ENCODE data around the gene MAPRE2.

DNA sequence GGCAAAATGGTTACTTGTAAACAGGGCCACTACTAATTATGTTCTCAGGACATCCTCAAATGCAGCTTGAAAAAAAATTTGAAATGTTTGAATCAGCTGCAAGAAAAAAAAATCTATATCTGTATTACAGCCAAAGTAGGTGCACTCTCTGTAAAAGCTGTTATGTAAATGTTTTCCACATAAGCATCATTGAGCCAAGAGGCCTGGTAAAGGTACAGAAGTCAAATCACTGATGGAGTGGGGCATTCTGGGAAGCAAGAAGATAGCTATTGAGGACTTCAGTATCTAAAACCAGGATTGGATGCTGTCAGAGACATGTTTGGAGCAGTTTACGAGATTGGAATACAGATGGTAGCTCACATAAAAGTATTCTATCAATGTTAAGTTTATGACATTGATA, 80.3 kb downstream of the MAPRE2 start:
- TF ChIP-seq, protein P1, sequence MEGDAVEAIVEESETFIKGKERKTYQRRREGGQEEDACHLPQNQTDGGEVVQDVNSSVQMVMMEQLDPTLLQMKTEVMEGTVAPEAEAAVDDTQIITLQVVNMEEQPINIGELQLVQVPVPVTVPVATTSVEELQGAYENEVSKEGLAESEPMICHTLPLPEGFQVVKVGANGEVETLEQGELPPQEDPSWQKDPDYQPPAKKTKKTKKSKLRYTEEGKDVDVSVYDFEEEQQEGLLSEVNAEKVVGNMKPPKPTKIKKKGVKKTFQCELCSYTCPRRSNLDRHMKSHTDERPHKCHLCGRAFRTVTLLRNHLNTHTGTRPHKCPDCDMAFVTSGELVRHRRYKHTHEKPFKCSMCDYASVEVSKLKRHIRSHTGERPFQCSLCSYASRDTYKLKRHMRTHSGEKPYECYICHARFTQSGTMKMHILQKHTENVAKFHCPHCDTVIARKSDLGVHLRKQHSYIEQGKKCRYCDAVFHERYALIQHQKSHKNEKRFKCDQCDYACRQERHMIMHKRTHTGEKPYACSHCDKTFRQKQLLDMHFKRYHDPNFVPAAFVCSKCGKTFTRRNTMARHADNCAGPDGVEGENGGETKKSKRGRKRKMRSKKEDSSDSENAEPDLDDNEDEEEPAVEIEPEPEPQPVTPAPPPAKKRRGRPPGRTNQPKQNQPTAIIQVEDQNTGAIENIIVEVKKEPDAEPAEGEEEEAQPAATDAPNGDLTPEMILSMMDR (IDR thresholded peaks at IDR 0.05; ENCODE audit: poor library complexity, severe bottlenecking), result no peak
- no peak for TF ChIP-seq RAD21 (conservative IDR thresholded peaks at IDR 0.05)
- TF ChIP-seq TAF1 (IDR thresholded peaks at IDR 0.05; ENCODE audit: low read depth), result no peak
- TF ChIP-seq, protein P2, sequence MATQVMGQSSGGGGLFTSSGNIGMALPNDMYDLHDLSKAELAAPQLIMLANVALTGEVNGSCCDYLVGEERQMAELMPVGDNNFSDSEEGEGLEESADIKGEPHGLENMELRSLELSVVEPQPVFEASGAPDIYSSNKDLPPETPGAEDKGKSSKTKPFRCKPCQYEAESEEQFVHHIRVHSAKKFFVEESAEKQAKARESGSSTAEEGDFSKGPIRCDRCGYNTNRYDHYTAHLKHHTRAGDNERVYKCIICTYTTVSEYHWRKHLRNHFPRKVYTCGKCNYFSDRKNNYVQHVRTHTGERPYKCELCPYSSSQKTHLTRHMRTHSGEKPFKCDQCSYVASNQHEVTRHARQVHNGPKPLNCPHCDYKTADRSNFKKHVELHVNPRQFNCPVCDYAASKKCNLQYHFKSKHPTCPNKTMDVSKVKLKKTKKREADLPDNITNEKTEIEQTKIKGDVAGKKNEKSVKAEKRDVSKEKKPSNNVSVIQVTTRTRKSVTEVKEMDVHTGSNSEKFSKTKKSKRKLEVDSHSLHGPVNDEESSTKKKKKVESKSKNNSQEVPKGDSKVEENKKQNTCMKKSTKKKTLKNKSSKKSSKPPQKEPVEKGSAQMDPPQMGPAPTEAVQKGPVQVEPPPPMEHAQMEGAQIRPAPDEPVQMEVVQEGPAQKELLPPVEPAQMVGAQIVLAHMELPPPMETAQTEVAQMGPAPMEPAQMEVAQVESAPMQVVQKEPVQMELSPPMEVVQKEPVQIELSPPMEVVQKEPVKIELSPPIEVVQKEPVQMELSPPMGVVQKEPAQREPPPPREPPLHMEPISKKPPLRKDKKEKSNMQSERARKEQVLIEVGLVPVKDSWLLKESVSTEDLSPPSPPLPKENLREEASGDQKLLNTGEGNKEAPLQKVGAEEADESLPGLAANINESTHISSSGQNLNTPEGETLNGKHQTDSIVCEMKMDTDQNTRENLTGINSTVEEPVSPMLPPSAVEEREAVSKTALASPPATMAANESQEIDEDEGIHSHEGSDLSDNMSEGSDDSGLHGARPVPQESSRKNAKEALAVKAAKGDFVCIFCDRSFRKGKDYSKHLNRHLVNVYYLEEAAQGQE (IDR thresholded peaks at IDR 0.05; ENCODE audit: borderline replicate concordance), result no peak
